ENCODE results near the gene PRSS1.
"Not testable (repeated sequence)": the region's sequence is repeated elsewhere in the genome, so short reads cannot be mapped to it uniquely, and the experiment has no call there.

Gene PRSS1

GRCh38 chr7:142745745-142746144 is 3.5 kb upstream of the PRSS1 start:
- Histone ChIP-seq H3K9ac (ENCODE audit: low read length in 5 of 5) (no peak overlapping the region), H3K36me3 (ENCODE audit: control insufficient read depth in 5 of 5, insufficient read depth in 5 of 5, low read length in 5 of 5) (no peaks in the 10 kb centered on the region), H3K9me3 (ENCODE audit: control insufficient read depth in 5 of 5, low read length in 5 of 5) (no peaks in the 10 kb centered on the region), H3K27ac (ENCODE audit: low read depth, low read length) (no peak overlapping the region), H3K4me3 (ENCODE audit: low read depth in 1 of 5, low read length in 5 of 5) (no peak overlapping the region), H3K27me3 (ENCODE audit: control insufficient read depth in 5 of 5, insufficient read depth in 4 of 5, low read length in 5 of 5) (peaks cover 0 to 7% (median 0%) of the 10 kb centered on the region in 5 donors), H3K4me1 (ENCODE audit: control insufficient read depth in 5 of 5, insufficient read depth in 5 of 5, low read length in 5 of 5) (no peaks in the 10 kb centered on the region)

- no peaks in the 10 kb centered on the region for H3K4me1 ChIP-seq (ENCODE audit: control insufficient read depth in 5 of 5, insufficient read depth in 5 of 5, low read length in 5 of 5)
- H3K9ac ChIP-seq (ENCODE audit: low read length in 5 of 5), result no peak overlapping the region
- peaks cover 0 to 7% (median 0%) of the 10 kb centered on the region in 5 donors for H3K27me3 ChIP-seq (ENCODE audit: control insufficient read depth in 5 of 5, insufficient read depth in 4 of 5, low read length in 5 of 5)
- no peak overlapping the region for H3K4me3 ChIP-seq (ENCODE audit: low read depth in 1 of 5, low read length in 5 of 5)
- H3K36me3 ChIP-seq (ENCODE audit: control insufficient read depth in 5 of 5, insufficient read depth in 5 of 5, low read length in 5 of 5), result no peaks in the 10 kb centered on the region
- no peak overlapping the region for H3K27ac ChIP-seq (ENCODE audit: low read depth, low read length)
- H3K9me3 ChIP-seq (ENCODE audit: control insufficient read depth in 5 of 5, low read length in 5 of 5), result no peaks in the 10 kb centered on the region
Measured at GRCh38 chr7:142746264-142746663, 3.0 kb upstream of the PRSS1 start.

DNA sequence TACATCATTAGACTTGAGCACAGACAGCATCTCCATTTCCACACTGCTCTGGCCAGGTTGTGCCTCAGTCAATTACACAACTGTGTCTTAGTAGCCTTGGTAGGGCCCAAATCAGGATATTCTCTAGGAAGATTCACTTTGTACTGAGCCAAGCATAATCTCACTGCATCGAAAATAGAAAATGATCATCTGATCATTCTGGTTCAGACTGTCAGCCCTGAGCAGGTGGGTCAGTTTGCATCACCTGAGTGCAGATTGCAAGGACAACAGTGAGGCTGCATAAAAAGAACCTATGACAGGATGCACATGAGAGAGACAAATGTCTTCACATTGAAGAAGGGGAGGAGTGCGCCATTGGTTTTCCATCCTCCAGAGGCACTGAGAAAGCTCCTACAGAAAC is 862 bp upstream of the PRSS1 start:
- H3K9ac ChIP-seq (ENCODE audit: low read length in 5 of 5); H3K9me3 ChIP-seq (ENCODE audit: control insufficient read depth in 5 of 5, low read length in 5 of 5); H3K36me3 ChIP-seq (ENCODE audit: control insufficient read depth in 5 of 5, insufficient read depth in 5 of 5, low read length in 5 of 5); H3K27me3 ChIP-seq (ENCODE audit: control insufficient read depth in 5 of 5, insufficient read depth in 4 of 5, low read length in 5 of 5); H3K4me1 ChIP-seq (ENCODE audit: control insufficient read depth in 5 of 5, insufficient read depth in 5 of 5, low read length in 5 of 5); H3K27ac ChIP-seq (ENCODE audit: low read depth, low read length); H3K4me3 ChIP-seq (ENCODE audit: low read depth in 1 of 5, low read length in 5 of 5): not testable (repeated sequence)

- H3K4me1 ChIP-seq (ENCODE audit: control insufficient read depth in 5 of 5, insufficient read depth in 5 of 5, low read length in 5 of 5), result no peaks in the 10 kb centered on the region
- H3K27ac ChIP-seq (ENCODE audit: low read depth, low read length), result no peak overlapping the region
- H3K9me3 ChIP-seq (ENCODE audit: control insufficient read depth in 5 of 5, low read length in 5 of 5), result no peaks in the 10 kb centered on the region
- H3K27me3 ChIP-seq (ENCODE audit: control insufficient read depth in 5 of 5, insufficient read depth in 4 of 5, low read length in 5 of 5), result peaks cover 0 to 7% (median 0%) of the 10 kb centered on the region in 5 donors
- H3K9ac ChIP-seq (ENCODE audit: low read length in 5 of 5), result no peak overlapping the region
- H3K4me3 ChIP-seq (ENCODE audit: low read depth in 1 of 5, low read length in 5 of 5), result no peak overlapping the region
- H3K36me3 ChIP-seq (ENCODE audit: control insufficient read depth in 5 of 5, insufficient read depth in 5 of 5, low read length in 5 of 5), result no peaks in the 10 kb centered on the region
Measured at GRCh38 chr7:142750321-142750938, 1.2 kb downstream of the PRSS1 start.

- H3K36me3 ChIP-seq (ENCODE audit: control insufficient read depth in 5 of 5, insufficient read depth in 5 of 5, low read length in 5 of 5); H3K9ac ChIP-seq (ENCODE audit: low read length in 5 of 5); H3K4me3 ChIP-seq (ENCODE audit: low read depth in 1 of 5, low read length in 5 of 5); H3K27ac ChIP-seq (ENCODE audit: low read depth, low read length); H3K9me3 ChIP-seq (ENCODE audit: control insufficient read depth in 5 of 5, low read length in 5 of 5); H3K4me1 ChIP-seq (ENCODE audit: control insufficient read depth in 5 of 5, insufficient read depth in 5 of 5, low read length in 5 of 5); H3K27me3 ChIP-seq (ENCODE audit: control insufficient read depth in 5 of 5, insufficient read depth in 4 of 5, low read length in 5 of 5): not testable (repeated sequence)
Measured at GRCh38 chr7:142751526-142752175, 2.4 kb downstream of the PRSS1 start.

DNA sequence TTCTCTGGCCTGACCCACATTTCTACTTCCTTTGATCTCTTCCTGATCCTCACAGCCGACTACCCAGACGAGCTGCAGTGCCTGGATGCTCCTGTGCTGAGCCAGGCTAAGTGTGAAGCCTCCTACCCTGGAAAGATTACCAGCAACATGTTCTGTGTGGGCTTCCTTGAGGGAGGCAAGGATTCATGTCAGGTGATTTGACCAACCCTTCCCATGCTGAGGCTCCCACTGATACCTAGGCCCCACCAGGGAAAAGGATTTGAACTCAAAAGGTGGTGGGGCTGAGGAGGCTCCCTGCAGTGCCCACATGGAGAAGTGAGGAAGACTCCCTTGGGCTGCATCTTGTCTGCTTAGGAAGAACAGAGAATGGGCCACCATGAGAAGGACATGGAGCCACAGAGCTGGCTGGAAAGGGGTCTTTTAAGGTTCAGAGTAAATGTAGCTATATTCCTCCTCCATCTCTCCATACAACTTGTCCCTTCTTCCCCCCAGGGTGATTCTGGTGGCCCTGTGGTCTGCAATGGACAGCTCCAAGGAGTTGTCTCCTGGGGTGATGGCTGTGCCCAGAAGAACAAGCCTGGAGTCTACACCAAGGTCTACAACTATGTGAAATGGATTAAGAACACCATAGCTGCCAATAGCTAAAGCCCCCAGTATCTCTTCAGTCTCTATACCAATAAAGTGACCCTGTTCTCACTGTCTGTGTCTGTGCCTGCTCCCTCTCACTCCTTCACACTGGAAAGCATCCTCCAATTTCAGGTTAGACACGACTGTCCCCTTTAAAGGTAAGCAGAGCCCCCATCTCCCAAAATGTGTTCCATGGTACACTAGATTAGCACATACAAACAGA is 3.3 kb downstream of the PRSS1 start:
- Histone ChIP-seq H3K9me3 (ENCODE audit: control insufficient read depth in 5 of 5, low read length in 5 of 5) (peaks cover 0 to 5% (median 0%) of the 10 kb centered on the region in 5 donors), H3K4me3 (ENCODE audit: low read depth in 1 of 5, low read length in 5 of 5) (no peak overlapping the region), H3K4me1 (ENCODE audit: control insufficient read depth in 5 of 5, insufficient read depth in 5 of 5, low read length in 5 of 5) (no peaks in the 10 kb centered on the region), H3K36me3 (ENCODE audit: control insufficient read depth in 5 of 5, insufficient read depth in 5 of 5, low read length in 5 of 5) (no peaks in the 10 kb centered on the region), H3K9ac (ENCODE audit: low read length in 5 of 5) (no peak overlapping the region), H3K27me3 (ENCODE audit: control insufficient read depth in 5 of 5, insufficient read depth in 4 of 5, low read length in 5 of 5) (peaks cover 0 to 7% (median 0%) of the 10 kb centered on the region in 5 donors), H3K27ac (ENCODE audit: low read depth, low read length) (no peak overlapping the region)

DNA sequence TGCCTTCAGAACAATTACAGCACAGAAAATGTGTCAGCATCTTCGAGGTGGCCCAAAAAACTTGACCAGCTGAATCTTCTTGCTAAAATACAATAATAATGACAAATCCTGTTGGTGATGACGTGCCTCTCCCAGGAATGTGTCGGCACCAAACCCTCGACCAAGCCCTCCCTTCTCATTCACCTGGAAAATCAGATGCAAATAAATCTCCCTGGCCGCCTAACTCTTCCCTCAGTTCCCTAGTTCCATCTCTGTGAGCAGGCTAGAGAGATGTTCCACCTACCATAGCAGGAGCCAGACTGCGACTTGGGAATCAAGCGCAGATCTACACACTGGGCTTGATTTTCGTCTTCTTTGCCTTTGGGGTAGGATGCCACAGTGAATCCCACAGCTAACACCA is 4.1 kb downstream of the PRSS1 start:
- Histone ChIP-seq H3K27me3 (ENCODE audit: control insufficient read depth in 5 of 5, insufficient read depth in 4 of 5, low read length in 5 of 5) (peaks cover 0 to 7% (median 0%) of the 10 kb centered on the region in 5 donors), H3K9ac (ENCODE audit: low read length in 5 of 5) (no peak overlapping the region), H3K4me3 (ENCODE audit: low read depth in 1 of 5, low read length in 5 of 5) (no peak overlapping the region), H3K4me1 (ENCODE audit: control insufficient read depth in 5 of 5, insufficient read depth in 5 of 5, low read length in 5 of 5) (no peaks in the 10 kb centered on the region), H3K27ac (ENCODE audit: low read depth, low read length) (no peak overlapping the region), H3K9me3 (ENCODE audit: control insufficient read depth in 5 of 5, low read length in 5 of 5) (peaks cover 0 to 5% (median 0%) of the 10 kb centered on the region in 5 donors), H3K36me3 (ENCODE audit: control insufficient read depth in 5 of 5, insufficient read depth in 5 of 5, low read length in 5 of 5) (no peaks in the 10 kb centered on the region)

- H3K4me1 ChIP-seq (ENCODE audit: control insufficient read depth in 5 of 5, insufficient read depth in 5 of 5, low read length in 5 of 5); H3K27ac ChIP-seq (ENCODE audit: low read depth, low read length); H3K4me3 ChIP-seq (ENCODE audit: low read depth in 1 of 5, low read length in 5 of 5); H3K36me3 ChIP-seq (ENCODE audit: control insufficient read depth in 5 of 5, insufficient read depth in 5 of 5, low read length in 5 of 5); H3K27me3 ChIP-seq (ENCODE audit: control insufficient read depth in 5 of 5, insufficient read depth in 4 of 5, low read length in 5 of 5); H3K9me3 ChIP-seq (ENCODE audit: control insufficient read depth in 5 of 5, low read length in 5 of 5); H3K9ac ChIP-seq (ENCODE audit: low read length in 5 of 5): not testable (repeated sequence)
Measured at GRCh38 chr7:142753925-142754491, 4.7 kb downstream of the PRSS1 start.

GRCh38 chr7:142754681-142755575 is 5.7 kb downstream of the PRSS1 start:
- H3K9me3 ChIP-seq (ENCODE audit: control insufficient read depth in 5 of 5, low read length in 5 of 5), result peaks cover 0 to 5% (median 0%) of the 10 kb centered on the region in 5 donors
- H3K9ac ChIP-seq (ENCODE audit: low read length in 5 of 5), result no peak overlapping the region
- no peaks in the 10 kb centered on the region for H3K4me1 ChIP-seq (ENCODE audit: control insufficient read depth in 5 of 5, insufficient read depth in 5 of 5, low read length in 5 of 5)
- H3K36me3 ChIP-seq (ENCODE audit: control insufficient read depth in 5 of 5, insufficient read depth in 5 of 5, low read length in 5 of 5), result no peaks in the 10 kb centered on the region
- H3K4me3 ChIP-seq (ENCODE audit: low read depth in 1 of 5, low read length in 5 of 5), result no peak overlapping the region
- H3K27ac ChIP-seq (ENCODE audit: low read depth, low read length), result no peak overlapping the region
- peaks cover 0 to 4% (median 2%) of the 10 kb centered on the region in 5 donors for H3K27me3 ChIP-seq (ENCODE audit: control insufficient read depth in 5 of 5, insufficient read depth in 4 of 5, low read length in 5 of 5)
